B cell (primary cell): Measurements from ENCODE around the gene PPARD. TPM values are rescaled to one million over a fixed set of nuclear protein-coding genes. Genes with fewer than 3 reads are reported as not detected.

Experiments
- ATAC-seq: fragments of 200-7000 bp; cut with Tn5 transposase; one replicate; pipeline ENCODE4 v1.10.0; 2021; ENCODE audit warnings: low read depth, mild to moderate bottlenecking, moderate number of reproducible peaks, moderate library complexity
- CTCF ChIA-PET: fragments of 350-600 bp; sonication (Branson Sonifier 250); formaldehyde crosslinking; loops from one replicate; lab custom pipeline; 2021; ENCODE audit warnings: antibody characterized with exemption, inconsistent platforms; lab: Charles Lee
- POLR2A ChIA-PET: fragments of 350-600 bp; sonication (Branson Sonifier 250); formaldehyde crosslinking; loops from one replicate; lab custom pipeline; 2021; ENCODE audit warnings: antibody characterized with exemption; lab: Charles Lee
- DNase-seq: peaks from one replicate; pipeline ENCODE4 v3.0.0; 2013
- H2AFZ ChIP-seq: 2 replicates; pipeline ENCODE4 v1.6.1; 2012; ENCODE audit warnings: mild to moderate bottlenecking, low read depth, low read length; ENCODE audit not compliant: insufficient read depth, poor library complexity, severe bottlenecking
- H3K27ac ChIP-seq, 2 donors: 1 replicate in 1 of 2; 2 replicates in 1 of 2; pipeline ENCODE4 v1.5.1; 2012 to 2013; ENCODE audit warnings: low read length in 2 of 2, mild to moderate bottlenecking in 2 of 2, moderate library complexity in 1 of 2
- H3K27me3 ChIP-seq, 4 experiments: fragments of 200-600 bp in 1 of 4; sonication (generic) in 1 of 4; replicated peaks in 1 of 4; 1 replicate in 2 of 4; 2 replicates in 2 of 4; pipeline versions ENCODE4 v1.6.1 to v1.7.0; 2013 to 2016; ENCODE audit warnings: low read length in 3 of 4, mild to moderate bottlenecking in 2 of 4, mixed read lengths in 1 of 4, moderate library complexity in 1 of 4; ENCODE audit not compliant: insufficient read depth in 4 of 4, control insufficient read depth in 3 of 4; ENCODE audit errors: control extremely low read depth in 1 of 4
- H3K36me3 ChIP-seq, 2 experiments: replicated peaks in 1 of 2; 1 replicate in 1 of 2; 2 replicates in 1 of 2; pipeline versions ENCODE4 v1.6.1 to v1.7.1; 2013; ENCODE audit warnings: low read length in 1 of 2; ENCODE audit not compliant: insufficient read depth in 2 of 2, control insufficient read depth in 1 of 2; ENCODE audit errors: control extremely low read depth in 1 of 2, extremely low read depth in 1 of 2
- H3K4me1 ChIP-seq, 2 donors: fragments of 200-600 bp in 1 of 2; sonication (generic) in 1 of 2; 1 replicate in 1 of 2; 2 replicates in 1 of 2; pipeline versions ENCODE4 v1.5.1 to v1.6.1; 2013 to 2017; ENCODE audit warnings: low read length in 2 of 2; ENCODE audit not compliant: control insufficient read depth in 2 of 2, insufficient read depth in 2 of 2
- H3K4me2 ChIP-seq: replicated peaks from 2 replicates; pipeline ENCODE3; 2012; ENCODE audit warnings: mild to moderate bottlenecking, low read depth, low read length; ENCODE audit not compliant: poor library complexity, severe bottlenecking
- H3K4me3 ChIP-seq, 5 experiments: fragments of 200-600 bp in 1 of 5; sonication (generic) in 1 of 5; 1 replicate in 3 of 5; 2 replicates in 2 of 5; pipeline versions ENCODE4 v1.5.1 to v1.7.0; 2011 to 2016; ENCODE audit warnings: low read length in 4 of 5, mild to moderate bottlenecking in 4 of 5, low read depth in 2 of 5, control low read depth in 1 of 5, moderate library complexity in 1 of 5; ENCODE audit not compliant: insufficient read depth in 1 of 5; ENCODE audit errors: control extremely low read depth in 1 of 5, extremely low read depth in 1 of 5
- H3K79me2 ChIP-seq: fragments of 200-600 bp; sonication (generic); one replicate; pipeline ENCODE4 v1.6.0; 2016; ENCODE audit warnings: low read length; ENCODE audit not compliant: control insufficient read depth, insufficient read depth
- H3K9ac ChIP-seq: fragments of 200-600 bp; sonication (generic); 2 replicates; pipeline ENCODE4 v1.6.1; 2017; ENCODE audit warnings: mild to moderate bottlenecking, low read length, moderate library complexity
- H3K9me3 ChIP-seq, 3 donors: one replicate each; pipeline versions ENCODE4 v1.6.1 to v1.7.1; 2013; ENCODE audit warnings: low read length in 2 of 3; ENCODE audit not compliant: control insufficient read depth in 2 of 3, insufficient read depth in 1 of 3; ENCODE audit errors: control extremely low read depth in 1 of 3
- H4K20me1 ChIP-seq: 2 replicates; pipeline ENCODE4 v1.6.0; 2012; ENCODE audit warnings: mild to moderate bottlenecking, low read length; ENCODE audit not compliant: insufficient read depth, control insufficient read depth, poor library complexity, severe bottlenecking
- H3K27ac Mint-ChIP-seq: one replicate; pipeline ENCODE4 v1.8.0; 2021; ENCODE audit warnings: mixed read lengths
- H3K27me3 Mint-ChIP-seq: one replicate; pipeline ENCODE4 v1.8.0; 2021; ENCODE audit warnings: mixed read lengths
- H3K4me1 Mint-ChIP-seq: one replicate; pipeline ENCODE4 v1.8.0; 2021; ENCODE audit warnings: mixed read lengths
- H3K4me3 Mint-ChIP-seq: one replicate; pipeline ENCODE4 v1.8.0; 2021; ENCODE audit warnings: mixed read lengths
- H3K9me3 Mint-ChIP-seq: one replicate; pipeline ENCODE4 v1.8.0; 2022; ENCODE audit warnings: mixed read lengths; ENCODE audit not compliant: insufficient read depth
- CTCF ChIP-seq: fragments of 200-600 bp; IDR thresholded peaks from one replicate; pipeline ENCODE4 v1.8.0; 2022; ENCODE audit warnings: antibody characterized with exemption, mild to moderate bottlenecking
- EZH2 ChIP-seq: IDR thresholded peaks from 2 replicates; pipeline ENCODE4 v1.6.1; 2012; ENCODE audit warnings: borderline replicate concordance, low read depth, mild to moderate bottlenecking, moderate library complexity, low read length; ENCODE audit not compliant: insufficient read depth, poor library complexity, severe bottlenecking
- WGBS: methylation state at CpG from one replicate; pipeline ENCODE4 v1.1.5; 2013; ENCODE audit warnings: missing lambda C conversion rate; ENCODE audit not compliant: insufficient coverage; 5-methylcytosine and 5-hydroxymethylcytosine counted together
- intact Hi-C: fragments of 100-400 bp; cut with micrococcal nuclease; formaldehyde crosslinking; loops from one replicate; pipeline ENCODE4 v1.10.0; 2022
- polyA plus RNA-seq: library from polyadenylated mRNA; depleted of rRNA; stranded (reverse); fragments of >200 nt; gene quantifications from 2 replicates; pipeline ENCODE4 v1.2.3, GENCODE V29; 2012
- total RNA-seq, 2 donors: library from RNA; stranded (reverse); fragments of 120-200 nt in 1 of 2; gene quantifications; 1 replicate in 1 of 2; 2 replicates in 1 of 2; pipeline versions ENCODE4 v1.2.3 to v1.2.4, GENCODE V29; 2013 to 2022

Gene PPARD
- total and polyA plus RNA-seq, 2 donors (not counting 1 experiment from before 2014, with no cell fraction given), result 37.9 to 38.9 TPM

GRCh38 chr6:35358086-35358485, 15.7 kb downstream of the PPARD start:
- H3K27me3 Mint-ChIP-seq, result no peaks in the 10 kb centered on the region
- TF ChIP-seq CTCF (no peak), EZH2 (no peak)
- POLR2A ChIA-PET, result no interaction called here

GRCh38 chr6:35359346-35359743, 17.0 kb downstream of the PPARD start:
- 82% methylated on average over 4 of the region's 5 CpGs for WGBS

More at GRCh38 chr6:35358086-35358485, 15.7 kb downstream of the PPARD start:
- ATAC-seq (no peak), DNase-seq (no peak)
- Mint-ChIP-seq H3K27ac (no peak overlapping the region), H3K4me3 (no peak overlapping the region), H3K4me1 (peaks cover 53% of the 10 kb centered on the region), H3K9me3 (no peaks in the 10 kb centered on the region)
- H3K79me2 ChIP-seq, result peaks cover 96% of the 10 kb centered on the region
- H3K27ac ChIP-seq, result no peak overlapping the region
- H3K4me2 ChIP-seq, result no peak overlapping the region
- 94% methylated on average over 3 of the region's 3 CpGs for WGBS
- no peaks in the 10 kb centered on the region for H3K9me3 ChIP-seq
- H3K4me3 ChIP-seq, result no peak overlapping the region
- H2AFZ ChIP-seq, result no peak overlapping the region
- intact Hi-C loops, result no loop called here
- H3K4me1 ChIP-seq, result peaks cover 0 to 16% of the 10 kb centered on the region in 2 donors
- peaks cover 85% of the 10 kb centered on the region for H4K20me1 ChIP-seq
- H3K9ac ChIP-seq, result no peak overlapping the region
- no peaks in the 10 kb centered on the region for H3K27me3 ChIP-seq
- H3K36me3 ChIP-seq, result peaks cover 2 to 48% of the 10 kb centered on the region in 2 experiments
- CTCF ChIA-PET, result no interaction called here

More at GRCh38 chr6:35359346-35359743, 17.0 kb downstream of the PPARD start:
- TF ChIP-seq EZH2 (no peak), CTCF (no peak)
- peaks cover 92% of the 10 kb centered on the region for H3K79me2 ChIP-seq
- intact Hi-C loops, result no loop called here
- no peak overlapping the region for H3K9ac ChIP-seq
- H3K4me2 ChIP-seq, result no peak overlapping the region
- ATAC-seq, result no peak
- H3K4me3 ChIP-seq, result no peak overlapping the region
- peaks cover 0 to 16% of the 10 kb centered on the region in 2 donors for H3K4me1 ChIP-seq
- peaks cover 79% of the 10 kb centered on the region for H4K20me1 ChIP-seq
- no peaks in the 10 kb centered on the region for H3K27me3 ChIP-seq
- DNase-seq, result no peak
- ChIA-PET POLR2A (no interaction called here), CTCF (no interaction called here)
- no peak overlapping the region for H2AFZ ChIP-seq
- Mint-ChIP-seq H3K4me3 (no peak overlapping the region), H3K27ac (no peak overlapping the region), H3K27me3 (no peaks in the 10 kb centered on the region), H3K4me1 (peaks cover 60% of the 10 kb centered on the region), H3K9me3 (no peaks in the 10 kb centered on the region)
- H3K36me3 ChIP-seq, result peaks cover 2 to 39% of the 10 kb centered on the region in 2 experiments
- no peaks in the 10 kb centered on the region for H3K9me3 ChIP-seq
- no peak overlapping the region for H3K27ac ChIP-seq
